Keratinocyte (primary cell): ENCODE data around the gene GRIN3B.

Experiments
- EZH2 ChIP-seq: IDR thresholded peaks from one replicate; pipeline ENCODE4 v1.6.1; 2012; ENCODE audit warnings: inconsistent platforms, mild to moderate bottlenecking, low read length, moderate library complexity
- TF ChIP-seq, protein P1 (sequence below), 3 experiments: IDR thresholded peaks in 1 of 3; conservative IDR thresholded peaks in 1 of 3; optimal IDR thresholded peaks in 1 of 3; 2 replicates in 2 of 3; 3 replicates in 1 of 3; pipeline versions ENCODE3 to v1.5.1; 2011; ENCODE audit warnings: low read length in 3 of 3, mild to moderate bottlenecking in 3 of 3, moderate library complexity in 2 of 3, control low read depth in 1 of 3, inconsistent platforms in 1 of 3; ENCODE audit not compliant: insufficient read depth in 2 of 3; ENCODE audit errors: extremely low read depth in 1 of 3

DNA sequence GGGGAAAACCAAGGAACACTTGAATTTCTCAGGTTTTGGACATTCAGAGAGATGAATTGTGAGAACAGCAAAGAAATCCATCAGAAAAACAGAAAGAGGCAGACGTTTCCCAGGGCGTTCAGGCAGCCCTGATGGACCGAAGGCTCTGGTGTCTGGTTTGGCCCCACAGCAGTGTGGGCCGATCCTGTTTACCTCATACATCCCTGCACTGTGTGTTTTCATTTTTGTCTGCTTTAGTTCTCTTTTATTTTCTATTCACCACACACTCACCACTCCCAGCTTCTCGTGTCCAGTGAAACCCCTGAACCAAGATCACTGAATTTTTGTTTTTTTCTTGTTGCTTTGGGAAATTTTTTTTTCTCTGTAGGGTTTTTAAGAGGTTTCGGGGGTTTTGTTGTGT, 27.9 kb upstream of the GRIN3B start:
- TF ChIP-seq, protein P1, sequence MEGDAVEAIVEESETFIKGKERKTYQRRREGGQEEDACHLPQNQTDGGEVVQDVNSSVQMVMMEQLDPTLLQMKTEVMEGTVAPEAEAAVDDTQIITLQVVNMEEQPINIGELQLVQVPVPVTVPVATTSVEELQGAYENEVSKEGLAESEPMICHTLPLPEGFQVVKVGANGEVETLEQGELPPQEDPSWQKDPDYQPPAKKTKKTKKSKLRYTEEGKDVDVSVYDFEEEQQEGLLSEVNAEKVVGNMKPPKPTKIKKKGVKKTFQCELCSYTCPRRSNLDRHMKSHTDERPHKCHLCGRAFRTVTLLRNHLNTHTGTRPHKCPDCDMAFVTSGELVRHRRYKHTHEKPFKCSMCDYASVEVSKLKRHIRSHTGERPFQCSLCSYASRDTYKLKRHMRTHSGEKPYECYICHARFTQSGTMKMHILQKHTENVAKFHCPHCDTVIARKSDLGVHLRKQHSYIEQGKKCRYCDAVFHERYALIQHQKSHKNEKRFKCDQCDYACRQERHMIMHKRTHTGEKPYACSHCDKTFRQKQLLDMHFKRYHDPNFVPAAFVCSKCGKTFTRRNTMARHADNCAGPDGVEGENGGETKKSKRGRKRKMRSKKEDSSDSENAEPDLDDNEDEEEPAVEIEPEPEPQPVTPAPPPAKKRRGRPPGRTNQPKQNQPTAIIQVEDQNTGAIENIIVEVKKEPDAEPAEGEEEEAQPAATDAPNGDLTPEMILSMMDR (optimal IDR thresholded peaks at IDR 0.05 in 1 of 3, IDR thresholded peaks at IDR 0.05 in 1 of 3, conservative IDR thresholded peaks at IDR 0.05 in 1 of 3; ENCODE audit: extremely low read depth in 1 of 3, insufficient read depth in 2 of 3, low read length in 3 of 3) = no peak
- no peak for TF ChIP-seq EZH2
